Thymus (tissue), 11 donors: ENCODE measurements around the gene SIK3. TPM values are rescaled to one million over a fixed set of nuclear protein-coding genes. Genes with fewer than 3 reads are reported as not detected.

Experiments used
- DNase-seq, 9 donors: peaks; one replicate each; pipeline ENCODE4 v3.0.0-alpha.2; 2013; ENCODE audit warnings: low spot score in 9 of 9, low read depth in 6 of 9, missing footprints in 1 of 9
- H3K27ac ChIP-seq, 2 donors: one replicate each; pipeline ENCODE4 v1.5.1; 2013; ENCODE audit warnings: control low read depth in 1 of 2, low read depth in 1 of 2, low read length in 1 of 2, mild to moderate bottlenecking in 1 of 2, moderate library complexity in 1 of 2
- H3K27me3 ChIP-seq, 2 donors: one replicate each; pipeline ENCODE4 v1.5.1; 2013; ENCODE audit warnings: low read length in 1 of 2; ENCODE audit not compliant: control insufficient read depth in 2 of 2, insufficient read depth in 1 of 2
- H3K36me3 ChIP-seq, 2 donors: one replicate each; pipeline ENCODE4 v1.5.1; 2013; ENCODE audit warnings: low read length in 1 of 2, mild to moderate bottlenecking in 1 of 2, moderate library complexity in 1 of 2; ENCODE audit not compliant: control insufficient read depth in 2 of 2, insufficient read depth in 2 of 2
- H3K4me1 ChIP-seq, 2 donors: one replicate each; pipeline ENCODE4 v1.5.1; 2013; ENCODE audit warnings: low read length in 2 of 2; ENCODE audit not compliant: control insufficient read depth in 2 of 2, insufficient read depth in 2 of 2
- H3K4me3 ChIP-seq, 2 donors: one replicate each; pipeline ENCODE4 v1.5.1; 2013; ENCODE audit warnings: low read length in 2 of 2, control low read depth in 1 of 2, mild to moderate bottlenecking in 1 of 2
- H3K9me3 ChIP-seq, 2 donors: one replicate each; pipeline ENCODE4 v1.5.1; 2013; ENCODE audit warnings: low read length in 1 of 2, mild to moderate bottlenecking in 1 of 2; ENCODE audit not compliant: control insufficient read depth in 2 of 2, insufficient read depth in 1 of 2
- WGBS: extraction: QIAGEN DNeasy Blood & Tissue Kit; methylation state at CpG from one replicate; pipeline ENCODE4 v1.1.7; 2013; 5-methylcytosine and 5-hydroxymethylcytosine counted together
- polyA plus RNA-seq: library from polyadenylated mRNA; stranded (reverse); fragments of 200-250 nt; gene quantifications from one replicate; pipeline ENCODE4 v1.2.3, GENCODE V29; 2013
- total RNA-seq: library from RNA; stranded (reverse); fragments of 120-200 nt; gene quantifications from one replicate; pipeline ENCODE4 v1.2.4, GENCODE V29; 2013
- donor health status: healthy.

The SIK3 gene
- total and polyA plus RNA-seq, 2 donors = 10.3 to 12.2 TPM

GRCh38 chr11:116903090-116903489, 195.1 kb downstream of the SIK3 start:
- Histone ChIP-seq H3K9me3 (no peaks in the 10 kb centered on the region), H3K36me3 (peaks cover 2 to 6% of the 10 kb centered on the region in 2 donors), H3K4me1 (peaks cover 6 to 8% of the 10 kb centered on the region in 2 donors), H3K27ac (no peak overlapping the region), H3K27me3 (no peaks in the 10 kb centered on the region), H3K4me3 (no peak overlapping the region)
- no peak for DNase-seq
- WGBS = 100% methylated on average over 1 of the region's 1 CpG

DNA sequence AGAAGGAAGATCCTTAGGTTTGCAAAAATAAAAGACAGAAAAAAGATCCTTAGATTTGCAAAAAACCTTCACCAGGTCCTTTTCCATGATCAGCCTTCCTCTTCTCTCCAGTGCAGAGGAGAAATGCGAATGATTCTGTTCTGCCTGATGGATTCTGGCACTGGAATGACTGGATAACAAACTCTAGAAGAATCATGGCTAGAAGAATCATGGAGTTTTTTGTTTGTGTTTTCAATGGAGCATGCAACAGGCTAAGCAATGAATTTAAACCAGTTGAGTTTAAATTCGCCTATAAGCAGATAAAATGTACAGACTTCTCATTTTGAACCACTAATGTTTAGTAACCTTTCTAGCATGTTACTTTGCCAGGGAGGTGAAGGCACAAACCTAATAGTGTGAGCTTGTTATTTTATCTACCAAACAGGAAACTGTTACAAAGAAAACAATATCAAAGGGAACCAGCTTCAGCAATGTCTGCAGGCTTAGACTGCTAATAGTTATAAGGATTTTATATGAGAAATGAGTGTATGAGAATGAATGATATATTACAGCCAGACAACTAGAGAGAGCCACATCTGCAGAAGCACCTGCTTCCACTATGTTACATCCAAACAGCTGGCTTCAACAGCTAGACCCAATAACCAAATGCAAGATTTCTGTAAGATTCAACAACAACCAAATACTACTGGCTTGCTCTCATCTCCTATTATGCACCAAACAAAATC, 196.1 kb downstream of the SIK3 start:
- Histone ChIP-seq H3K4me3 (no peak overlapping the region), H3K27me3 (no peaks in the 10 kb centered on the region), H3K27ac (peak overlapping the region; percentile 16 to 18), H3K4me1 (peaks cover 6 to 8% of the 10 kb centered on the region in 2 donors), H3K9me3 (no peaks in the 10 kb centered on the region), H3K36me3 (peaks cover 2 to 5% of the 10 kb centered on the region in 2 donors)
- WGBS = 94% methylated on average over 2 of the region's 2 CpGs
- peak in 1 of 9 donors; percentile 21 for DNase-seq

DNA sequence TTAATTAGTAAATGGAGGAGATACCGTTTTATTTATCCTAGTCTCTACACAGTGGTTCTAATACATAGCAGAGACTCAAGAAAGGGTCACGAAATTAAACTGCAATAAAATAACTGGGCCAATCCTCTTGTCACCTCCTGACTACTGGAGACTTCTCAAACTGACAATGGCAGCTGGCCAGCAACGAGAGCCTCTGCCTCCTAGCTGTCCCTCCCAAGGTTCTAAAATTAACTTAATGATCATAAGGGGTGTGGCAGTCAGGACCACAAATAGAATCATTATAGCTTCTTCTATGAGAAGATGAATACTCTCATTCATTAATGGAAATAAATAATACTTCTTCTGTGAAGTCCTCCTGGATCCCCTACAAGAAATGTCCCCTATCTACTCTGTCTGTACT, 197.0 kb downstream of the SIK3 start:
- Histone ChIP-seq H3K4me1 (peaks cover 6 to 8% of the 10 kb centered on the region in 2 donors), H3K4me3 (no peak overlapping the region), H3K27ac (no peak overlapping the region), H3K9me3 (no peaks in the 10 kb centered on the region), H3K36me3 (peaks cover 10 to 13% of the 10 kb centered on the region in 2 donors), H3K27me3 (no peaks in the 10 kb centered on the region)
- no peak for DNase-seq
- WGBS = 97% methylated on average over 3 of the region's 3 CpGs

DNA sequence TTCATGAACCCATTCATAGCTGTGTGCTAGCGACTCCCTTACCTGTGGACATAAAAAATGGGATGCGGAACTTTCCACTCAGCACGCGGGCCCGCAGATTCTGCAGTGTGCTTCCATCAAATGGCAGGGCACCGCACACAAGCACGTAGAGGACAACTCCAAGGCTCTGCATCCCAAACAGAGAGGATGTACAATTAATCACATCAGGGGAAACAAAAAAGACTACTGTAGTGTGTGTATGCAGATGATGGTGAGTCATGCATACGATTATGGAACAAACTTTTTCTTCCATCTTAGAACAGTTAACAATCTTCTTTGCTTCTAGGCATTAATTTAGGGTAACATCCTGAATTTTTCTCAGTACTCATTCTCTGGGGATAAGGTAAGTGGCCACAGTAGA, 202.0 kb downstream of the SIK3 start:
- no peak for DNase-seq
- Histone ChIP-seq H3K9me3 (no peaks in the 10 kb centered on the region), H3K27ac (no peak overlapping the region), H3K36me3 (peaks cover 25 to 35% of the 10 kb centered on the region in 2 donors), H3K4me3 (no peak overlapping the region), H3K27me3 (no peaks in the 10 kb centered on the region), H3K4me1 (no peaks in the 10 kb centered on the region)
- 98% methylated on average over 8 of the region's 8 CpGs for WGBS

DNA sequence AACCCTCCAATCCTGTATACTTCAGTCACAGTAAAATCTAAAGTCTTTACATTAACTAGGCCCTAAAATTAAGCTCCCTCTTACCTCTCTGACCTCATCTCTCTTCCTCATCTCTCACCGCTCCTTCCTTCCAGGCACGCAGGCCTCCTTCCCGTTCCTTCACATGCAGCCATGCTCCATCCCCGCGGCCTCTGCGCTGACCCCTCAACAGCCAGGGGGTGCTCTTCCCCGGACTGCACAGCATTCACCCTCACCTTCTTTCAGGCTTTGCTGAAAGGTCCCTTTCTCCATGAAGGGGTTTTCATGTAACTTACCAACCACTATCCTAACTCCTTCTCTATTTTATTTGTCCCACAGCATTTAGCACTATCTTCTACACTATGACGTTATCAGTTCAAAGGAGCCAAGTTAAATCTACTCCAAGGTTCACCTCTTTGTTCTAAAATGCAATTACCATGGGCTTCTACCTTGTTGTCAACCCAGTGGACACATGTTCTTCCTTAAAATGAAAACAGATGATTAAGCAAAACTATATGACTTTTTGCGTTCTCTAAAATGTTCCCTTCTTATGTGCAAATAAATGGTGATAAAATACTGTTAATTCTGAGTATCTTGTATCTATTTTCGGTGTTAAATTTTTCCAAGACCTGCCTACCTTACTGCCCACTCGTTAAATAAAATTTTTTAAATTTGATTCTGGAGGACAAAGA, 203.0 kb downstream of the SIK3 start:
- WGBS = 56% methylated on average over 11 of the region's 11 CpGs
- Histone ChIP-seq H3K27ac (no peak overlapping the region), H3K27me3 (no peaks in the 10 kb centered on the region), H3K9me3 (no peaks in the 10 kb centered on the region), H3K4me3 (no peak overlapping the region), H3K36me3 (peaks cover 25 to 35% of the 10 kb centered on the region in 2 donors), H3K4me1 (peaks cover 0 to under 1% of the 10 kb centered on the region in 2 donors)
- DNase-seq = peak in 1 of 9 donors; percentile 18

- Histone ChIP-seq H3K36me3 (peaks cover 20 to 33% of the 10 kb centered on the region in 2 donors), H3K9me3 (no peaks in the 10 kb centered on the region), H3K4me3 (no peak overlapping the region), H3K4me1 (peaks cover 0 to 4% of the 10 kb centered on the region in 2 donors), H3K27me3 (no peaks in the 10 kb centered on the region), H3K27ac (no peak overlapping the region)
- DNase-seq = no peak
- 96% methylated on average over 2 of the region's 2 CpGs for WGBS
Measured at GRCh38 chr11:116893906-116894305, 204.3 kb downstream of the SIK3 start.

- Histone ChIP-seq H3K36me3 (peaks cover 20 to 33% of the 10 kb centered on the region in 2 donors), H3K4me3 (no peak overlapping the region), H3K4me1 (peaks cover 0 to 4% of the 10 kb centered on the region in 2 donors), H3K27ac (no peak overlapping the region), H3K9me3 (no peaks in the 10 kb centered on the region), H3K27me3 (no peaks in the 10 kb centered on the region)
- no peak for DNase-seq
- 99% methylated on average over 3 of the region's 3 CpGs for WGBS
Measured at GRCh38 chr11:116893437-116893836, 204.8 kb downstream of the SIK3 start.

GRCh38 chr11:116892374-116892773, 205.9 kb downstream of the SIK3 start:
- WGBS = 93% methylated on average over 2 of the region's 2 CpGs
- Histone ChIP-seq H3K9me3 (no peaks in the 10 kb centered on the region), H3K4me3 (no peak overlapping the region), H3K4me1 (peaks cover 0 to 4% of the 10 kb centered on the region in 2 donors), H3K27ac (no peak overlapping the region), H3K27me3 (no peaks in the 10 kb centered on the region), H3K36me3 (peaks cover 20 to 33% of the 10 kb centered on the region in 2 donors)
- DNase-seq = no peak

DNA sequence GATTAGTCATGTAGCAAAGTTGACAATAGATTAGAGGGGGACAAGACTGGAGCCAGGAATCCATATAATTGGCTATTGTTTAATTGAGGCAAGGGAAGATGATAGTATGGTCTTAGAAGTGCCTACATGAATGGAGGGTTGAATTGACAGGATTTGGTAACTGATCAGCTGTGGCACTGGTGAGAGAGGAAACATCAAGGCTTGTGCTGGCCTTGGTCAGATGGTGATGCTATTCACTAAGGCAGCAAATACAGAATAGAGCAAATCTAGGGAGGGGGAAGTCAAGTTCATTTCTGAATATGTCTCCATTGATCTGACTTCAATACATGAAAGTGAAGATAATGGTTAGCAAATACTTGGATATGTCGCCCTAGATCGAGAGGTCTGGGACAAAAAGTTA, 206.5 kb downstream of the SIK3 start:
- H3K36me3 ChIP-seq = peaks cover 16 to 29% of the 10 kb centered on the region in 2 donors
- H3K4me1 ChIP-seq = peaks cover 0 to 4% of the 10 kb centered on the region in 2 donors
- no peak for DNase-seq
- no peaks in the 10 kb centered on the region for H3K9me3 ChIP-seq
- no peak overlapping the region for H3K27ac ChIP-seq
- no peaks in the 10 kb centered on the region for H3K27me3 ChIP-seq
- 79% methylated on average over 2 of the region's 2 CpGs for WGBS
- H3K4me3 ChIP-seq = no peak overlapping the region
